KMS-11 (cell line): ENCODE results near the gene AFF3.

Source experiments
- H2AFZ ChIP-seq: fragments of 200-600 bp; sonication (generic); 2 replicates; pipeline ENCODE4 v1.6.1; 2016; ENCODE audit warnings: antibody characterized with exemption, mixed run types, low read depth
- H3K27ac ChIP-seq: fragments of 200-600 bp; sonication (generic); 2 replicates; pipeline ENCODE4 v1.6.1; 2016; ENCODE audit warnings: mild to moderate bottlenecking, mixed run types
- H3K27me3 ChIP-seq: fragments of 200-600 bp; sonication (generic); 2 replicates; pipeline ENCODE4 v1.6.1; 2017; ENCODE audit warnings: mild to moderate bottlenecking, low read depth, mixed run types, moderate library complexity; ENCODE audit not compliant: insufficient read depth
- H3K36me3 ChIP-seq: fragments of 200-600 bp; sonication (generic); 2 replicates; pipeline ENCODE4 v1.6.1; 2017; ENCODE audit warnings: mild to moderate bottlenecking, mixed run types; ENCODE audit not compliant: insufficient read depth
- H3K4me1 ChIP-seq: fragments of 200-600 bp; sonication (generic); 2 replicates; pipeline ENCODE4 v1.6.1; 2016; ENCODE audit warnings: mild to moderate bottlenecking, low read depth, mixed run types; ENCODE audit not compliant: poor library complexity, severe bottlenecking
- H3K4me2 ChIP-seq: fragments of 200-600 bp; sonication (generic); 2 replicates; pipeline ENCODE4 v1.7.0; 2016; ENCODE audit warnings: mild to moderate bottlenecking, mixed run types
- H3K4me3 ChIP-seq: fragments of 200-600 bp; sonication (generic); IDR thresholded peaks from 2 replicates; pipeline ENCODE4 v1.6.1; 2017; ENCODE audit warnings: low read depth, low read length, mixed read lengths; ENCODE audit not compliant: insufficient read depth
- H3K79me2 ChIP-seq: fragments of 200-600 bp; sonication (generic); 2 replicates; pipeline ENCODE4 v1.6.1; 2016; ENCODE audit warnings: low read depth, mixed run types; ENCODE audit not compliant: insufficient read depth
- H3K9ac ChIP-seq: fragments of 200-600 bp; sonication (generic); 2 replicates; pipeline ENCODE4 v1.6.1; 2016; ENCODE audit warnings: mild to moderate bottlenecking, mixed run types
- H4K20me1 ChIP-seq: fragments of 200-600 bp; sonication (generic); 2 replicates; pipeline ENCODE4 v1.6.1; 2016; ENCODE audit warnings: mild to moderate bottlenecking, mixed run types; ENCODE audit not compliant: insufficient read depth
- TF ChIP-seq, protein P1 (sequence below): fragments of 200-600 bp; sonication (generic); conservative IDR thresholded peaks from 2 replicates; pipeline ENCODE4 v1.6.1; 2017; ENCODE audit warnings: low read depth, mild to moderate bottlenecking, antibody characterized with exemption, low read length, moderate library complexity, mixed read lengths

AFF3 gene

DNA sequence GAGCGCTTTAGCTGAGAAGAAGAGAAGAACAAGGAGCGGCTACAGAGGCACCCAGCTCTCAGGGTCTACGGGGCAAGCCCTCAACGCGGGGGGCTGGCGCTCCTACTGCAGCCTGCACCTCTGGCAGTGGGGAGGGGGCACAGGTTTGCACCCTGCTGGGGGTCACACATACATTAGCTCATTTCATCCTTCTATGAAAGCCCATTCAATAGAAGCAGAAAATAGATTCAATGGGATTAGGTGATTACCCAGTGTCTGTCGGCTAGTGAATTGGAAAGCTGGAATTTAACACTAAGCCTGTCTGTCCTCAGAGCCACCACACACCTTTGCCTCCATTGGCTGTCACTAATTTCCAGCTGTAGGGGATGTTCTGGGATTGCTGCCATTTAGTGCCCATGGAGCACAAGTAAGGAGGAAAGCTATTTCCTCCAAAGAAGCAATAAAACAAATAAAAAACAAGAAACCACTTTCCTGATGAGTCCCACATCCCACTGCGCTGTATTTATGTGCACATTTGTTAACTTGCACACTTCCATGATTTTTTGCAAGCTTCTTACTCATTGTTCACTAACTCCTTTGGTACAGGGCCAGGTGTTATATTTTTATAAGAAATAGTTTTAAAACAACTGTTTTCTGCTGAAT lies 333.0 kb downstream of the AFF3 start:
- Histone ChIP-seq H3K4me1 (peaks cover 16% of the 10 kb centered on the region), H3K27ac (no peak overlapping the region)
- TF ChIP-seq, protein P1, sequence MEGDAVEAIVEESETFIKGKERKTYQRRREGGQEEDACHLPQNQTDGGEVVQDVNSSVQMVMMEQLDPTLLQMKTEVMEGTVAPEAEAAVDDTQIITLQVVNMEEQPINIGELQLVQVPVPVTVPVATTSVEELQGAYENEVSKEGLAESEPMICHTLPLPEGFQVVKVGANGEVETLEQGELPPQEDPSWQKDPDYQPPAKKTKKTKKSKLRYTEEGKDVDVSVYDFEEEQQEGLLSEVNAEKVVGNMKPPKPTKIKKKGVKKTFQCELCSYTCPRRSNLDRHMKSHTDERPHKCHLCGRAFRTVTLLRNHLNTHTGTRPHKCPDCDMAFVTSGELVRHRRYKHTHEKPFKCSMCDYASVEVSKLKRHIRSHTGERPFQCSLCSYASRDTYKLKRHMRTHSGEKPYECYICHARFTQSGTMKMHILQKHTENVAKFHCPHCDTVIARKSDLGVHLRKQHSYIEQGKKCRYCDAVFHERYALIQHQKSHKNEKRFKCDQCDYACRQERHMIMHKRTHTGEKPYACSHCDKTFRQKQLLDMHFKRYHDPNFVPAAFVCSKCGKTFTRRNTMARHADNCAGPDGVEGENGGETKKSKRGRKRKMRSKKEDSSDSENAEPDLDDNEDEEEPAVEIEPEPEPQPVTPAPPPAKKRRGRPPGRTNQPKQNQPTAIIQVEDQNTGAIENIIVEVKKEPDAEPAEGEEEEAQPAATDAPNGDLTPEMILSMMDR: no peak

DNA sequence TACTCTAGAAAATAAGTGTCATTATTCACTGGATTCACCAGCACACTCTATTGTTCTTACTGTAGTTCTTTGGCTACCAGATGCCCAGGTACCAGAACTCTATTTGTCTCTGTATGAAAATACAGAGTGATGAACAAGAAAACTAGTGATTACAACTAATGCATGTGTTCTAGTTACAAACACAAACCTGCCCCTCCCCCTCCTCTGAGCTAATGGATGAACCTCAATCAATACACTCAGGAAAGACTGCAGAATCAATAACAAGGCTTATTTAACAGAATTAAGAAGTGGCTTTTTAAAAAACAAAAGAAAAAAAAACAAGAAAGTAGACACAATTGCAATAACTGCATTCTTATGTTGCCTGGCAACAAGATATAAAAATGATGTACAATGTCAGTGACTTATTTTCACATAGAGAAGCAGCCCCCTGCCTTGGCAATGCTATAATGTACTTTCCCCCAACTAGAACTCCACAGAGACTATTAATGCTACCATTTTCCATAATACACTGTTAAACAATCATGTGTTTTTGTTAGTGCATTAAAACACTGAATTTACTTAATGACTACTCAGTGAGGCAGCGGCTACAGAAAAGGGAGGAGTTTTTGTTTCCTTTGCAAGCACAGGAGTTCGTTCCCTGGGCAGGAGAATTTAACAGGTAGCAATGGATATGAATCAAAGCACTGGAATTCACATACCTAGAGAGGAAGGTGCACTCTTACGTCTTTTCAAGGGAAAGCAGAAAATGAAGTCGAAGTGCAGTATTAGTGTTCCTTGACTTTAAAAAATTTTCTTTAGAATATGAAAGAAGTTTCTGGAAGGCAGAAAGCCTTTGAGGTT lies 333.8 kb downstream of the AFF3 start:
- Histone ChIP-seq H2AFZ (no peak overlapping the region), H3K36me3 (no peaks in the 10 kb centered on the region), H3K27me3 (no peaks in the 10 kb centered on the region), H3K4me2 (no peak overlapping the region), H3K79me2 (no peaks in the 10 kb centered on the region), H3K4me1 (peaks cover 24% of the 10 kb centered on the region), H3K9ac (no peak overlapping the region), H3K27ac (no peak overlapping the region), H4K20me1 (no peaks in the 10 kb centered on the region), H3K4me3 (no peak overlapping the region)
- TF ChIP-seq, protein P1: no peak

More for the DNA sequence above, 333.0 kb downstream of the AFF3 start:
- Histone ChIP-seq H3K79me2 (no peaks in the 10 kb centered on the region), H4K20me1 (no peaks in the 10 kb centered on the region), H3K4me2 (no peak overlapping the region), H3K9ac (no peak overlapping the region), H3K27me3 (no peaks in the 10 kb centered on the region), H3K36me3 (no peaks in the 10 kb centered on the region), H3K4me3 (no peak overlapping the region), H2AFZ (no peak overlapping the region)

DNA sequence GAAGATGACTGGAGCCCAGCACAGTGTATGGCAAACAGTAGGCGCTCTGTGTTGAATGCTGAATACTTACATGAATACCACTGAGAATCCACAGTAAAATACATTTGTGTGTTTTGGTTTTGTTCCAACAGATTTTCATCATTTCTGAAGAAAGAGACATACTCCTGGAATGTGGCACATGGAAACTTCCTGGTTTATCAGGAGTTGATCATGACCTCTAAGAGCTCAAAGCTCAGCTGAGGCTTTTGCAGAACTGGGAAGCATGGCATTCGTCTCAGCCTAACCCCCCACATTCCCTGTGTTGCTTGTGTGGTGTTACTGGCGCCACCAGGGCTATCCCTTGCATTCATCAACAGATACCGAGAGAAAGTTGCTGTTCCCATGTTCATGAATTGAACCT lies 335.6 kb downstream of the AFF3 start:
- H3K36me3 ChIP-seq: no peaks in the 10 kb centered on the region
- H3K4me3 ChIP-seq: no peak overlapping the region
- peaks cover 25% of the 10 kb centered on the region for H3K4me1 ChIP-seq
- H3K9ac ChIP-seq: no peak overlapping the region
- H4K20me1 ChIP-seq: no peaks in the 10 kb centered on the region
- TF ChIP-seq, protein P1: no peak
- no peak overlapping the region for H3K27ac ChIP-seq
- no peaks in the 10 kb centered on the region for H3K27me3 ChIP-seq
- H2AFZ ChIP-seq: no peak overlapping the region
- H3K79me2 ChIP-seq: no peaks in the 10 kb centered on the region
- no peak overlapping the region for H3K4me2 ChIP-seq

DNA sequence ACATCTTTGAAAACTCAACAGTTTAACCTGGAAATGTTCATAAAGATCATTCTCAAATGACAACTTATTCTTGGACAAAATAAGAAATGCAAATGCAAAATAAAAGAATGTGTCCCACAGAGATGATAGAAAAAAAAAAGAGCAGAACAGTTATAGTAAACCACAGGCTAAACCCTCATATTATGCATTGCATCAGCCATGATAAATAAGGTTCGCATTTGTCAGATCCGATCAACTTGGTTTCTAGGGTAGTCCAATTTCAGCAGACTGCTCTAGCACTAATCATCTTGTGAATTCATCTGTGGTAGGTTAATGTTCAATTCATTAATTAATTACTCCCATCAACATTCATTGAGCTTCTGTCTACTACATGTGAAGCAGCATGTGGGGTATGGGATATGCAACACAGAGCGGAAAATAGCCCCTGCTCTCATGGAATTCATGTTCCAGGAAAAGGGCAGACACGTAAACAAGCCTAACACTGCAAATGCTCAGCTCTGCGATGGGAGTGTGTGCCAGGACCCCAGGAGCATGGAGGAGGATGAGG lies 336.4 kb downstream of the AFF3 start:
- H3K27me3 ChIP-seq: no peaks in the 10 kb centered on the region
- no peaks in the 10 kb centered on the region for H3K36me3 ChIP-seq
- H3K79me2 ChIP-seq: no peaks in the 10 kb centered on the region
- H4K20me1 ChIP-seq: no peaks in the 10 kb centered on the region
- H3K4me2 ChIP-seq: no peak overlapping the region
- no peak overlapping the region for H3K4me3 ChIP-seq
- H3K4me1 ChIP-seq: peaks cover 25% of the 10 kb centered on the region
- no peak overlapping the region for H2AFZ ChIP-seq
- H3K9ac ChIP-seq: no peak overlapping the region
- TF ChIP-seq, protein P1: no peak
- H3K27ac ChIP-seq: no peak overlapping the region
